ENCODE data around the gene NIPSNAP2.
"Not testable (repeated sequence)": the region's sequence is repeated elsewhere in the genome, so short reads cannot be mapped to it uniquely, and the experiment has no call there.

The NIPSNAP2 gene

DNA sequence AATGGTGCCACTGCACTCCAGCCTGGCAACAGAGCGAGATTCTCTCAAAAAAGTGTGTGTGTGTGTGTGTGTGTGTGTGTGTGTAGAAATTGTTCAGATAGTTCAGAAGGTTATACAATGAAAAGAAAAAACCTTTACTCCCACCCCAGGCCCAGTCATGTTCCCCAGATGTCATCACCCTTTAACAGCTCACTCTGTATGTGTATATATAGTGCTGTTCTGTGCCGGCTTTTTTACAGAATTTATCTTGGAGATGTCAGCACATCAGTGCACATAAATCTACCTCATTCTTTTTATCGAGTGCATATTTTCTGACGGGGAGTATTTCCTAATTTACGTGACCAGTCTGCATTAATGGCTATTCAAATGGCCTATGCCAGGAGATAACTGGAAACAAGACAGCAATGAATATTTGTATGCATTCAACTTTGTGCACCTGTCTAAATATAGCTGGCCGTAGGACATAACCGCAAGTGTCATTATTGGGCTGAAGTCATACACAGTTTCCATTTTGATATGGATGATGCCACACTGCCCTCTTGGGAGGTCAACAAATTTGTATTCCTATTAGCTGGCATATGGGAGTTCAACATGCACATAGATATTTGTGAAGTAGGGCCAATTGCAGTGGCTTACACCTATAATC, 11.7 kb downstream of the NIPSNAP2 start:
- no peak for DNase-seq (ENCODE audit: low spot score)

GRCh38 chr7:55977831-55978230, 13.4 kb downstream of the NIPSNAP2 start:
- peak; percentile 54 for DNase-seq (ENCODE audit: low spot score)

GRCh38 chr7:55980266-55980665, 15.9 kb downstream of the NIPSNAP2 start:
- DNase-seq (ENCODE audit: low spot score) = no peak

DNA sequence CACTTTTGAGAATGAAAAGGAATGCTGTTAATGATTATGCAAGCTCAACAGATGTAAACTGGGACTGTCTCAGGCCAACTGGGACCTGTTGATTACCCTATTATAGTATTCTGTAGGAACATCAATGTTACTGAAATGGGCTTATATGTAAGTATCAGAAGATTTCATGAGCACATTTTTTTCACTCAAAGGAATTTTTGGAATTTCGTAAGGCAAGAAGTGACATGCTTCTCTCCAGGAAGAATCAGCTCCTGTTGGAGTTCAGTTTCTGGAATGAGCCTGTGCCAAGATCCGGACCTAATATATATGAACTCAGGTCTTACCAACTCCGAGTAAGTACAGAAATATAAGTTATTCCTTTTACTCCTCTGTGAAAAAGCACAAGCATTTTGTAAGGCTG, 19.2 kb downstream of the NIPSNAP2 start:
- peak; percentile 16 for DNase-seq (ENCODE audit: low spot score)

DNA sequence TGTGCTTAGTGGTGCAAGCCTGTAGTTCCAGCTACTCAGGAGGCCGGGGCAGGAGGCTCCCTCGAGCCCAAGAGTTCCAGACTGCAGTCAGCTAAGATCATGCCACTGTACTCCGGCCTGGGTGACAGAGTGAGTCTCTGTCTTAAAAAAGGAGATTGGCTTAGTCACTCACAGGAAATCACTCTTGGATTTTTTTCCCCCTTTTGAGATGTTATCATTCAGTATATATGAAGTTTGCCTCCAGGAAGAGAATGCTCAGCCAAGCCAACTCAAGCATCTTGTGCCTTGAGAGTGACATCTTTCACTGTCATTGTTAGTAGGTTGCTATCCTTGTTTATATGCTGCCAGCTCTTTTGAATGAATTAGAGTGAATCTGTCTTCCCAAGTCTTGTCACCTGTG, 28.0 kb downstream of the NIPSNAP2 start:
- no peak for DNase-seq (ENCODE audit: low spot score)

GRCh38 chr7:55996856-55997500, 32.6 kb downstream of the NIPSNAP2 start:
- DNase-seq (ENCODE audit: low spot score) = no peak

DNA sequence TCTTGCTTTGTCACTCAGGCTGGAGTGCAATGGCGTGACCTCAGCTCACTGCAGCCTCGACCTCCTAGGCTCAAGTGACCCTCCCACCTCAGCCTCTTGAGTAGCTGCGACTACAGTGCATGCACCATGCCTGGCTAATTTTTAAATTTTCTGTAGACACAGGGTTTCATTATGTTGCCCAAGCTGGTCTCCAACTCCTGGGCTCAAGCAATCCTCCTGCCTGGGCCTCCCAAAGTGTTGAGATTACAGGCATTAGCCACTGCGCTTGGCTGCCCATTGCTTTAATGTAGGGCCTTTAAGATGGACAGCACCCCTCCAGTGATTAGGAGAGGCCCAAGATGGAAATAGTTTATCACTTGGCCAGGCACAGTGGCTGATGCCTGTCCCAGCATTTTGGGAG, 39.4 kb downstream of the NIPSNAP2 start:
- DNase-seq (ENCODE audit: low spot score) = no peak

DNA sequence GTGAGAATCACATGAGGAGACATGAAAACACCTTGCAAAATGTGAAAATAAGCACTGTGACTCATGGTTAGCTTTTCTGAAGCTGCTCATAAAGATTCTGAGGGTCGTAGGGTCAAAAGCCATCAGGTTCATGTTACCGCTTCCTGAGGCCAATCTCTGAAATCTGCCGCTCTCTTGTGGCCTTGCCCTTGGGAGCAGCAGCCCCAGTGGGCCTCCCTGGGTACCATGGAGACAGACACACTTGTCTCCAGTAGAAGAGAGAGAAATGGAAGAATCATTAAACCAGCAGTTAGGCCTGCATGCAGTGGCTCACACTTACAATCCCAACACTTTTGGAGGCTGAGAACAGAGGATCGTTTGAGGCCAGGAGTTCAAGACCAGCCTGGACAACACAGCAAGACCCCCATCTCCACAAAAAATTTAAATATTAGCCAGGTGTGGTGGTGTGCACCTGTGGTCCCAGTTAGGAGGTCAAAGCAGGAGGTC, 42.8 kb downstream of the NIPSNAP2 start:
- DNase-seq (ENCODE audit: low spot score) = no peak

DNA sequence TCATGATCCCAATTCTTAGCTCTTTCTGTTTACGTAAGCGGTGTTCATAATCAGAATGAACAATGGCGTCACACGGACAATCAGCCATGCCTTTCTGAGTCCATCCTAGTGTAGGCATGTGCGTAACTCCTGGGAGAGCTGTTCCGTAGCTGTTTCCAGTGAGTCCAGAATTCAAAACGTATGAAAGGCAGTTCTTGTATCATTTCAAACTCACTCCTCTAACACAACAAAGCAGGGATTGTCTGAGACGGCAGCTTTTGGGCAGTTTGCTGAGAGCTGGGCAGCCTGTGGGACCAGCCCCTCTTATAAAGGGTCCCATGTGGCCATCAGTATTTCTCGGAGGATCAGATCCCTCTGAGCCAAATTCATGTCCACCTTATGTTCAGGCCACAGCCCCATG, 43.5 kb downstream of the NIPSNAP2 start:
- no peak for DNase-seq (ENCODE audit: low spot score)

DNA sequence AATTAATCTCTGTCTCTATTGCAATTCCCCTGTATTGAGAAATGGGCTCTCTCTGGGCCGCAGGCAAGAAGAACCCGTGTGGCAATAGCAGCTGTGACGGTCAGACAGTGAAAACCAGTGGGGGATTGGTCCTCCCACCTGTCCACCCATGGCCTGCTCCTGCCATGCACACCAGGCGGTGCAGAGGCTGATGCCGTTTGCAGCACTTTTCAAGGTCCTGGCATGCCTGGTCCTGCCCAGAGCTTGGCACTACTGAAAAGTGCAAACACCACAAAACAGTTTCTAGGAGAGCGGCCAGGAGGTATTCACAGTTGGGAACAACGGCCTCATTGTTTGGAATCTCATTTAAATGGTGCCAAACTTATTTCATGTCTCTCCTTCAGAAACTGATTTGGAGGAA, 45.3 kb downstream of the NIPSNAP2 start:
- DNase-seq (ENCODE audit: low spot score) = peak; percentile 22

- not testable (repeated sequence) for DNase-seq (ENCODE audit: low spot score)
Observed at GRCh38 chr7:56017015-56017414, 52.6 kb downstream of the NIPSNAP2 start.

DNA sequence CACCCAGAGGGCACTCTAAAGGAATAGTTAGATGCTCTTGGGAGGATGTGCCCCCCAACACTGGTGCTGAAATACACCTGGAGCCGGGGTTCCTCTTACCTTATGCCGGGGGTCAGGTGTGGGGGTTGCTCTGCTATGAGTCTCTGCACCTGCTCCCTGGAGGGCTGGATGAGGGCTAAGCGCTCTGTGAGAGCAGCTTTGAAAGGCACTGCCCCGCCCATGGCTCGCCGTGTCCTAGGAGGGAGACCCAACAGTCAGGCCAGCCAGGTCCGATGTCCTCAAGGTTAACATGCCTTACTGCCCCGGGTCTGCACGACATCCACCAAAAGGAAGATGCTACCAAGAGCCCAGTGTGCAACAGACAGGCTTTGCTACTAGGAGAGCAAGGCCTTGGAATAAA, 55.1 kb downstream of the NIPSNAP2 start:
- no peak for DNase-seq (ENCODE audit: low spot score)

DNA sequence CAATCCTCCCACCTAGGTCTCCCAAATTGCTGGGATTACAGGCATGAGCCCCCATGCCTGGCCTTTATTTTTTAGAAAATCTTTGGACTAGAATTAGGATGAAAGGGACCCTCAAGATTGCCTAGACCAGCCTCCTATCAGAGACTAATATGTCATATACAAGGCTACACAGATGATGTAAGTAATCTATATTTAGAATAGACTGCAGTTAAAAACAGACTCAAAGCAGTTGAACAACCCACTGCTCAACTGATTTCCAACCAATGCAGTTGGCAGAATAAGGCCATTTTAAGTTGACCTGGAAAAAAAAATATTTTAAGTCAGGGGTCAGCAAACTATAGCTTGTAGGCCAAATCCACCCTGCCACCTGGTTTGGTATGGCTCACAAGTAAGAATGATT, 59.1 kb downstream of the NIPSNAP2 start:
- DNase-seq (ENCODE audit: low spot score) = no peak

DNA sequence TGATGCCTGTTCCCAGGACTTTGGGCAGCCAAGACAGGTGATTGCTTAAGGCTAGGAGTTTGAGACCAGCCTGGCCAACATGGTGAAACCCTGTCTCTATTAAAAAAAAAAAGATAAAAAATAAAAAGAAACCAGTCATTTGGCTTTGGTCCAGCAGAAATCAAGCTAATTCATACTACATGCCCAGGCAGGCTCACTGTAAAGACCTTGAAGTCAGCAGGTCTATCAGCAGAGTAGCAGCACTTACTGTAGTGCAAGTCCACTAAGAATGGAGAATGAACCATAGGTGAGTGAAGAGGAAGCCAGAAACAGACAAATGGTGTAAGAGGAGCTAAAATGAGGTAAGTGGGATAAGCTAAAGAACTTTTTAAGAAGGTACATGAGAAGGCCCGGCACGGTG, 62.2 kb downstream of the NIPSNAP2 start:
- no peak for DNase-seq (ENCODE audit: low spot score)

DNA sequence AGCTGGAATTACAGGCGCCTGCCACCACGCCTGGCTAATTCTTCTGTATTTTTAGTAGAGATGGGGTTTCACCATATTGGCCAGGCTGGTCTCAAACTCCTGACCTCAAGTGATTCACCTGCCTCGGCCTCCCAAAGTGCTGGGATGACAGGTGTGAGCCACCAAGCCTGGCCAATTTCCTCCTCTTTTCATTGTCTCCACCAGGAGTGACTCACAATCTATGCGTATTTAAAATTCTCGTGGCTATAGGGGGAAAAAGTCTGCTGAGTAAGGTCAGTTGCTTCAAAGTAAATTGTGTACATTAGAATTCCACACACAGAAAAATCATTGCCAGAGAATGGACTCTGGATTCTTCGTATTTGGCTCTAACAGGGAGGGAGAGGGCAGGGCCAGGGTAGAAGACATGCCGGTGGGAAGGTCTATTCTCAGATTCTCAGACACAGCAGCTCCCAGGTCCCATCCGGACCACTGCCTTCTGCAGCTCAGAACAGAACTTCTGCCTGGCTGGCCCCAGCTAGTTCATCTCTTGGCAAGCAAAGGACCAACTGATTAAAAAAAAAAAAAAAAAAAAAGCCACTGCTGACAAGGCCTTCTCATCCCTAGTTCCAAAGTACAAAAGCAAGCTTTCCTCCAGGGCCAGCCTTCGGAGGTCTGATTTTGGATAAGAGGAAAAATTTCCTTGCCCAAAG, 64.7 kb downstream of the NIPSNAP2 start:
- peak; percentile 69 for DNase-seq (ENCODE audit: low spot score)

DNA sequence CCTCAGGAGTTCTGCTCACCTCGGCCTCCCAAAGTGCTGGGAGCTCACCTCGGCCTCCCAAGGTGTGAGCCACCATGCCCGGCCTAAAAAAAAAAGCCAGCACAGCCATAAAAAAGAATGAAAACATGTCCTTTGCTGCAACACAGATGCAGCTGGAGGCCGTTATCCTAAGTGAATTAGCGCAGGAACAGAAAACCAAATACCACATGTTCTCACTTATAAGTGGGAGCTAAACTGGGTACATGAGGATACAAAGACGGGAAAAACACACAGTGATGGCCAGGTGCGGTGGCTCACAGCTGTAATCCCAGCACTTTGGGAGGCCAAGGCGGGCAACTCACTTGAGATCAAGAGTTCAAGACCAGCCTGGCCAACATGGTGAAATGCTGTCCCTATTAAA, 66.0 kb downstream of the NIPSNAP2 start:
- DNase-seq (ENCODE audit: low spot score) = no peak

- not testable (repeated sequence) for DNase-seq (ENCODE audit: low spot score)
Observed at GRCh38 chr7:56031556-56031955, 67.2 kb downstream of the NIPSNAP2 start.

GRCh38 chr7:56032578-56032977, 68.2 kb downstream of the NIPSNAP2 start:
- not testable (repeated sequence) for DNase-seq (ENCODE audit: low spot score)

DNA sequence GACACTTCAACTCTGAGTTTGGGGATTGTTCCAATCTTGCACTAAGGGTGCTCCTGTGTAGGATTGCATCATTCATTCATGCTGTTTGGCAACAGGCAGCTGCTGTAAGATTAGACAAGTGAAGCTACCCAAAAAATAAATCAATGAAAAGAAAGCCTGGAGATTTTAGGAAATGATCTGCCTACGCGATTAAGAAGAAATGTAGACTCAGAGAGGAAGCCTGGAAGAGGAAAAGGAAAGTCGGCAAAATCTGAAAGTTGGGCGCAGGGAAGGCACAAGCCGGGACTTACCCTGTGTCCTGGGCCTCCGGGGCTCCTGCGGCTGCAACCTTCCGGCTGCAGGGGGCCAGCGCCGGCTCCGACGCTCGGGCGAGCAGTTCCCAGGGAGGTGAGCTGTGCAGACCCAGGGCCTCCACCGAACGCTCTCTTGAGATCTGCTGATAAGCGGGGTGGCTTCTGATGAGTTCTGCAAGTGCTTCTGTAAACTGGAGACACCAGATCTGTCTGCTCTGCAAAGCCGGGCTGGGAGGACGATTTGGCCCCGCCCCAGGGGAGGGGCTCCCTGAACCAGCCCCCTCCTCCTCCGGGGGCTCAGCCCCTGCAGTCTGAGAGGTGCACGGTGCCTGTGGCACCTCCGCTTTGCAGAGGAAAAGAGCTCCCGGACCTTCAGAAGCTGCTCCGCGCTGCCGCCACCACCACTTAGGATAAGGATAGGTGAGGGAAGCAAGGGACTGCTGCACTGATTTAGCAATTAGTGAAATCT, 69.5 kb downstream of the NIPSNAP2 start:
- peak; percentile 79 for DNase-seq (ENCODE audit: low spot score)

DNA sequence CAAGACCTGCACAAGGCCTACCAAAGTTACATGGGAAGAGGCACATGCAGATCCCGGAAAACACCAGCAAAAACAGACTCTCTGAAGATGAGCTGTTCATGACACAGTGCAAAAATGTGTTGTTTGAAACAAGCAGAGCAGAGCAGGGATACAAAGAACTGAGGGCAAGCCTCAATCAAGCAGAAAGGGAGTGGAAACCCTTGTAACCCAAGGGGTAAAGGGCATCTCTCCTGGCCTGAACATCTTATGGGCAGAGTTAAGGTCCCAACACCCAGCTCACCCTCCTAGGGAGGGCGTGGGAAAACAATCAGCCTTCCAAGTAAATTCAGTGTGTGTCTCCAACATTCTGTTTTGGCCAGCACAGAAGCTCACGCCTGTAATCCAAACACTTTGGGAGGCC, 76.3 kb downstream of the NIPSNAP2 start:
- peak; percentile 69 for DNase-seq (ENCODE audit: low spot score)

GRCh38 chr7:56045758-56046157, 81.4 kb downstream of the NIPSNAP2 start:
- not testable (repeated sequence) for DNase-seq (ENCODE audit: low spot score)

- peak; percentile 82 for DNase-seq (ENCODE audit: low spot score)
Observed at GRCh38 chr7:56046721-56047445, 82.5 kb downstream of the NIPSNAP2 start.

All from kidney tubule cell (primary cell).